SU-DHL-6 (cell line): ENCODE results near the gene MARCKS.

Source experiments
- H2AFZ ChIP-seq: fragments of 200-600 bp; sonication (generic); 2 replicates; pipeline ENCODE4 v1.6.1; 2014; ENCODE audit warnings: low read depth, mild to moderate bottlenecking, moderate library complexity, mixed read lengths, antibody characterized with exemption, low read length; ENCODE audit not compliant: severe bottlenecking
- H3F3A ChIP-seq: fragments of 200-600 bp; shearing (Covaris generic); 2 replicates; pipeline ENCODE4 v1.6.0; 2016; ENCODE audit warnings: antibody characterized with exemption, mild to moderate bottlenecking; ENCODE audit not compliant: insufficient read depth
- H3K27ac ChIP-seq: fragments of 200-600 bp; sonication (generic); 2 replicates; pipeline ENCODE4 v1.5.1; 2016; ENCODE audit warnings: low read depth, mild to moderate bottlenecking, low read length, moderate library complexity, mixed read lengths
- H3K27me3 ChIP-seq: fragments of 200-600 bp; sonication (generic), shearing (Covaris generic); 2 replicates; pipeline ENCODE4 v1.6.0; 2014; ENCODE audit warnings: mild to moderate bottlenecking, low read length
- H3K36me3 ChIP-seq: fragments of 200-600 bp; sonication (generic); 2 replicates; pipeline ENCODE4 v1.6.1; 2014; ENCODE audit warnings: mild to moderate bottlenecking, low read length, mixed read lengths
- H3K4me2 ChIP-seq: fragments of 300-600, 200-600 bp; shearing (Covaris generic), sonication (generic); 2 replicates; pipeline ENCODE4 v1.6.0; 2014; ENCODE audit warnings: low read length, low read depth, mild to moderate bottlenecking; ENCODE audit not compliant: poor library complexity, severe bottlenecking
- H3K4me3 ChIP-seq: fragments of 200-600 bp; sonication (generic); 2 replicates; pipeline ENCODE4 v1.5.1; 2014; ENCODE audit warnings: antibody characterized with exemption, low read length, mild to moderate bottlenecking, mixed read lengths; ENCODE audit not compliant: insufficient read depth, poor library complexity, severe bottlenecking
- H3K79me2 ChIP-seq: fragments of 200-600 bp; sonication (generic); 2 replicates; pipeline ENCODE4 v1.6.1; 2014; ENCODE audit warnings: mild to moderate bottlenecking, low read length, moderate library complexity; ENCODE audit not compliant: insufficient read depth
- H3K9ac ChIP-seq: fragments of 200-600 bp; sonication (generic); 2 replicates; pipeline ENCODE4 v1.7.0; 2014; ENCODE audit warnings: mild to moderate bottlenecking, low read length
- H3K9me2 ChIP-seq: fragments of 200-600 bp; sonication (generic); replicated peaks from 2 replicates; pipeline ENCODE4 v1.6.1; 2014; ENCODE audit warnings: low read length; ENCODE audit not compliant: insufficient read depth
- H3K9me3 ChIP-seq: fragments of 200-600 bp; sonication (generic); 2 replicates; pipeline ENCODE4 v1.6.1; 2014; ENCODE audit warnings: low read length, mixed read lengths; ENCODE audit not compliant: insufficient read depth
- H4K20me1 ChIP-seq: fragments of 200-600 bp; sonication (generic); 2 replicates; pipeline ENCODE4 v1.6.1; 2014; ENCODE audit warnings: low read depth, mild to moderate bottlenecking, antibody characterized with exemption, low read length, moderate library complexity, mixed read lengths
- EZH2phosphoT487 ChIP-seq: fragments of 200-600 bp; sonication (generic), shearing (Covaris generic); conservative IDR thresholded peaks from 2 replicates; pipeline ENCODE4 v1.6.1; 2018; ENCODE audit warnings: mild to moderate bottlenecking, antibody characterized with exemption, low read length, moderate library complexity, mixed read lengths
- TF ChIP-seq, protein P1 (sequence below): fragments of 200-600 bp; sonication (generic); IDR thresholded peaks from one replicate; pipeline ENCODE4 v1.5.1; 2017; ENCODE audit warnings: antibody characterized with exemption, mild to moderate bottlenecking, low read length, moderate library complexity; ENCODE audit not compliant: insufficient read depth, poor library complexity, severe bottlenecking

The MARCKS gene

DNA sequence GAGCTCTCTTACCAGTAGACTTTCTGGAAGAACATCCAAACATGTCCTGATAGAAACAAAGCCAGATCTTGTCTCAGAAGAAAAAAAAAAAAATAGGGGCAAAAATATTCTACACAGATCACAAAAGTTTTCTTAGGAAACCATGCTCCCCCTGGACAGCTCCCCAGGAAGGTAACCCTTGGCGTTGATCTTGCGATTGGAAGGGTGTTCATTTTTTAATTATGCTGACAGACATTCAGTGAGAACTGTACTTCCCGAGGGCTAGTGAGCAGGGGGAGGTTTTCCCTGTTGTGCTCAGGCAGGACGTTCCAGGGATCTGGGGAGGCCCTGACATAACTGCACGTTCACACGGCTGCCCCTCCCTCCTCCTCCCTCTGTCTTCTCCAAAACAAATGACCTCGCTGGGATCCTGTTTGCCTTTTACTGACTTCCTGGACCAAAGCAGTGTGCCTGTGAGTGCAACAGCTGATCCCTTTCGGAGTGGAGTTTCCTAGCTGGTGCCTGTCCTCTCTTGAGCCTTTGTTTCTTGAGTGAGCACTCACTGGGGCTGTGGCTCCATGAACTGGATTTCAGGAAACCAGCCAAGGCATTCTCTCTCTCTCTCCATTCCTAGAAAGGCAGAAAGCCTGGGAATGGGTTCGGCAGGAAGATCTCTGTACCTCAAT is 46.7 kb downstream of the MARCKS start:
- Histone ChIP-seq H3K4me2 (no peak overlapping the region), H3K4me3 (no peak overlapping the region), H3K27me3 (no peaks in the 10 kb centered on the region), H3K9me3 (no peaks in the 10 kb centered on the region), H3K9me2 (no peaks in the 10 kb centered on the region), H3F3A (no peaks in the 10 kb centered on the region), H3K36me3 (no peaks in the 10 kb centered on the region), H3K79me2 (no peaks in the 10 kb centered on the region), H4K20me1 (no peaks in the 10 kb centered on the region), H3K9ac (no peak overlapping the region), H2AFZ (no peak overlapping the region), H3K27ac (no peak overlapping the region)
- no peak for TF ChIP-seq EZH2phosphoT487
- TF ChIP-seq, protein P1, sequence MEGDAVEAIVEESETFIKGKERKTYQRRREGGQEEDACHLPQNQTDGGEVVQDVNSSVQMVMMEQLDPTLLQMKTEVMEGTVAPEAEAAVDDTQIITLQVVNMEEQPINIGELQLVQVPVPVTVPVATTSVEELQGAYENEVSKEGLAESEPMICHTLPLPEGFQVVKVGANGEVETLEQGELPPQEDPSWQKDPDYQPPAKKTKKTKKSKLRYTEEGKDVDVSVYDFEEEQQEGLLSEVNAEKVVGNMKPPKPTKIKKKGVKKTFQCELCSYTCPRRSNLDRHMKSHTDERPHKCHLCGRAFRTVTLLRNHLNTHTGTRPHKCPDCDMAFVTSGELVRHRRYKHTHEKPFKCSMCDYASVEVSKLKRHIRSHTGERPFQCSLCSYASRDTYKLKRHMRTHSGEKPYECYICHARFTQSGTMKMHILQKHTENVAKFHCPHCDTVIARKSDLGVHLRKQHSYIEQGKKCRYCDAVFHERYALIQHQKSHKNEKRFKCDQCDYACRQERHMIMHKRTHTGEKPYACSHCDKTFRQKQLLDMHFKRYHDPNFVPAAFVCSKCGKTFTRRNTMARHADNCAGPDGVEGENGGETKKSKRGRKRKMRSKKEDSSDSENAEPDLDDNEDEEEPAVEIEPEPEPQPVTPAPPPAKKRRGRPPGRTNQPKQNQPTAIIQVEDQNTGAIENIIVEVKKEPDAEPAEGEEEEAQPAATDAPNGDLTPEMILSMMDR: no peak

DNA sequence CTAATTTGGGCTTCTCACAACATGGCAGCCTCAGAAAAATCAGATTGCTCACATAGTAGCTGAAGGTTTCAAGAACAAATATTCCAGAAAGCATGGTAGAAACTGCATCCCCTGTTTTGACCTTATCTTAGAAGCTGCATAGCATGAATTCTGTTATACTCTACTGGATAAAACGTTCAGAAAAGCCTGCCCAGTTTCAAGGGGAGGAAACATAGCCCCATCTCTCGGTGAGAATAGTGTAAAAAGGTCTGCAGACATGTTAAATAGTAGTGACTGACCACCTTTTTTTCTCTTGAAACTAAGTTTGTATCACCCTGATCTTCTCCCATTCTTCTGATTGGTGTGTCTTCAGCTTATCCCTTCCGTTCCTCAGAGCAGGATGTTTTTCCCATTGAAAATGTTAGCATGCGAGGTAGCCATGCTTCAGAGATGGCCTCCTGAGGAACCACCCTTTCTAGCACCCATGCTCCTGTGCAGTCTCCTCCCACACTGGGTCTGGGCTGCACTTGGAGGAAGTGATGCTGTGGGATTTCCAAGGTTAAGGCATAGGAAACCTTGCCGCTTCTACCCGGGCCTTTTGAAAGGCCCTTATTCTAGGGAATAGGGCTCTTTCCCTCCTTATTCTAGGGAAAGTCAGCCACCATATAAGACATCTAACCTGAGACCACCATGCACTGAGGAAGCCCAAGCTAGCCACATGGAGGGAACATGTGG is 50.1 kb downstream of the MARCKS start:
- H3K27me3 ChIP-seq: no peaks in the 10 kb centered on the region
- H3K9me3 ChIP-seq: no peaks in the 10 kb centered on the region
- H3K9ac ChIP-seq: no peak overlapping the region
- no peak overlapping the region for H2AFZ ChIP-seq
- no peak overlapping the region for H3K27ac ChIP-seq
- no peak for TF ChIP-seq EZH2phosphoT487
- TF ChIP-seq, protein P1: no peak
- no peaks in the 10 kb centered on the region for H3K79me2 ChIP-seq
- H3K36me3 ChIP-seq: no peaks in the 10 kb centered on the region
- no peak overlapping the region for H3K4me2 ChIP-seq
- H3K4me3 ChIP-seq: no peak overlapping the region
- no peaks in the 10 kb centered on the region for H3K9me2 ChIP-seq
- H4K20me1 ChIP-seq: no peaks in the 10 kb centered on the region
- H3F3A ChIP-seq: no peaks in the 10 kb centered on the region

DNA sequence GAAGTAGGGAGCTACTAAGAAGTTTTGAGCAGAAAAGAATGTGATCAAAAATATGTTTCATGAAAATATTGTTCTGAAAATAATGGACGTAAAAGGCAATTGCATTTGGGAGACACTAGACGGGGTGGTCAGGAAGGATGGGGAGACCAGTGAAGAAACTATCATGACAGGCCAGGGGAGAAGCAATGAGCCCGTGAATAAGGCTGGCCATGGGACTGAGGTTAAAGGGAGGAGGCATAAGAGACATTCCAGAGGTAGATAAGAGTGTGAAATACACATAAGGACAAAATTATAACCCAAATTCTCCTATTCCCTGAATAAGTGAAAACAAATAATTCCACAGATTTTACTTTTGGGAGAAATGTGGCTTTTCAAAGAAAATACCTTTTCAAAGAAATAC is 51.7 kb downstream of the MARCKS start:
- no peak overlapping the region for H2AFZ ChIP-seq
- H3K27ac ChIP-seq: no peak overlapping the region
- H3F3A ChIP-seq: no peaks in the 10 kb centered on the region
- H3K9ac ChIP-seq: no peak overlapping the region
- no peaks in the 10 kb centered on the region for H3K9me2 ChIP-seq
- no peaks in the 10 kb centered on the region for H3K36me3 ChIP-seq
- TF ChIP-seq EZH2phosphoT487: no peak
- TF ChIP-seq, protein P1: no peak
- H3K27me3 ChIP-seq: no peaks in the 10 kb centered on the region
- H3K79me2 ChIP-seq: no peaks in the 10 kb centered on the region
- H3K4me3 ChIP-seq: no peak overlapping the region
- no peaks in the 10 kb centered on the region for H3K9me3 ChIP-seq
- no peak overlapping the region for H3K4me2 ChIP-seq
- no peaks in the 10 kb centered on the region for H4K20me1 ChIP-seq
